Measurements from ENCODE around the gene ADSL. TPM values are rescaled to one million over a fixed set of nuclear protein-coding genes. Genes with fewer than 3 reads are reported as not detected.

ADSL gene
- total RNA-seq, 1 experiment from 2014 or later = 126 TPM

DNA sequence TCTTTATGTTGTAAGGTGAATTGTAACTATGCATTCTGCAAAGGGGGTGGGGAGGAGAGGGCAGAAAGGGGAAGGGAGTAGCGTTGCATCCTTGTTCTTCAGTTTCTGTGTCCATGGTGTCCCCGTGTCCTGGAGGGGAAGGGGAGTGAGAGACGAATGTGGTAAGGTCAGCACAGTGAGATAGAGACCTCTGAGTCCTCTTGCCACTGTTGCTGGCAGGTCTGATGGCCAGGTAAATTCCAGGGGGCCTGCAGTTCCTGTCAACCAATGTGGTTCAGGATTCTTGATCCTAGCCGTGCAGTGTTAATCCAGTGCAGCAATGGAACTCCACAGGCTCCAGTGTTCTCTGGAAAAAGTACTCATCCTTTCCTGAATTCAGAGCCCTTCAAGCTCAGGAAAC lies 14.6 kb upstream of the ADSL start:
- intact Hi-C loops (cut with micrococcal nuclease) = no loop called here
- no peak overlapping the region for H3K4me2 ChIP-seq (ENCODE audit: low read length)

GRCh38 chr22:40332319-40332781 lies 13.9 kb upstream of the ADSL start:
- TF ChIP-seq RAD21 (IDR thresholded peaks at IDR 0.05; ENCODE audit: low read depth) (no peak), JUND (IDR thresholded peaks at IDR 0.05) (no peak), SP1 (IDR thresholded peaks at IDR 0.05; ENCODE audit: low read depth) (no peak), ZNF274 (IDR thresholded peaks at IDR 0.05; ENCODE audit: low read depth, low read length) (no peak), SIN3A (IDR thresholded peaks at IDR 0.05; ENCODE audit: low read depth) (no peak)
- CTCF ChIA-PET = no interaction called here
- Histone ChIP-seq H3K4me3 (replicated peaks in 1 of 2; ENCODE audit: low read depth in 1 of 2, low read length in 2 of 2) (no peak overlapping the region), H3K4me1 (ENCODE audit: control insufficient read depth in 1 of 2, insufficient read depth in 2 of 2, low read length in 2 of 2) (no peaks in the 10 kb centered on the region), H3K27ac (ENCODE audit: low read depth, low read length) (no peak overlapping the region), H4K20me1 (ENCODE audit: insufficient read depth) (no peaks in the 10 kb centered on the region), H3K9me3 (ENCODE audit: control insufficient read depth in 1 of 2, insufficient read depth in 1 of 2, low read depth in 1 of 2, low read length in 2 of 2) (no peaks in the 10 kb centered on the region), H3K9ac (ENCODE audit: low read length) (no peak overlapping the region), H3K9me2 (ENCODE audit: insufficient read depth) (no peaks in the 10 kb centered on the region), H2AFZ (ENCODE audit: low read depth, low read length, poor library complexity, severe bottlenecking) (no peak overlapping the region), H3K4me2 (ENCODE audit: low read length) (no peak overlapping the region), H3K79me2 (ENCODE audit: insufficient read depth, low read length) (no peaks in the 10 kb centered on the region), H3K36me3 (ENCODE audit: control insufficient read depth in 1 of 2, insufficient read depth in 2 of 2, low read length in 2 of 2) (0 out of 4 replicates have a peak, but pooled peaks cover 0 to 2% of the 10 kb centered on the region in 2 experiments), H3K27me3 (ENCODE audit: insufficient read depth, low read length) (no peaks in the 10 kb centered on the region)
- ATAC-seq (no peak), DNase-seq (ENCODE audit: low read depth, low spot score) (no peak)
- no TSS peak for BruUV-seq (replicated peaks)
- intact Hi-C loops (cut with micrococcal nuclease) = no loop called here
- RAD21 ChIA-PET (ENCODE audit: low non-redundant PET in 1 of 2, low total read pairs in 2 of 2, uncharacterized antibody in 2 of 2, unreplicated experiment in 2 of 2) = no interaction called here
- POLR2A ChIA-PET = no interaction called here

More for the DNA sequence above, 14.6 kb upstream of the ADSL start:
- no peak overlapping the region for H2AFZ ChIP-seq (ENCODE audit: low read depth, low read length, poor library complexity, severe bottlenecking)
- H3K36me3 ChIP-seq (ENCODE audit: control insufficient read depth in 1 of 2, insufficient read depth in 2 of 2, low read length in 2 of 2) = 0 out of 4 replicates have a peak, but pooled peaks cover 0 to 2% of the 10 kb centered on the region in 2 experiments
- H3K79me2 ChIP-seq (ENCODE audit: insufficient read depth, low read length) = no peaks in the 10 kb centered on the region
- ChIA-PET RAD21 (ENCODE audit: low non-redundant PET in 1 of 2, low total read pairs in 2 of 2, uncharacterized antibody in 2 of 2, unreplicated experiment in 2 of 2) (no interaction called here), CTCF (no interaction called here), POLR2A (no interaction called here)
- H4K20me1 ChIP-seq (ENCODE audit: insufficient read depth) = no peaks in the 10 kb centered on the region
- no peak overlapping the region for H3K27ac ChIP-seq (ENCODE audit: low read depth, low read length)
- DNase-seq (ENCODE audit: low read depth, low spot score) (no peak), ATAC-seq (no peak)
- H3K4me1 ChIP-seq (ENCODE audit: control insufficient read depth in 1 of 2, insufficient read depth in 2 of 2, low read length in 2 of 2) = no peaks in the 10 kb centered on the region
- no peak overlapping the region for H3K9ac ChIP-seq (ENCODE audit: low read length)
- no peaks in the 10 kb centered on the region for H3K27me3 ChIP-seq (ENCODE audit: insufficient read depth, low read length)
- no peaks in the 10 kb centered on the region for H3K9me3 ChIP-seq (ENCODE audit: control insufficient read depth in 1 of 2, insufficient read depth in 1 of 2, low read depth in 1 of 2, low read length in 2 of 2)
- TF ChIP-seq SRF (IDR thresholded peaks at IDR 0.05; ENCODE audit: low read depth) = no peak
- no peak for TF ChIP-seq MAX (IDR thresholded peaks at IDR 0.05)
- BruUV-seq (replicated peaks) = no TSS peak
- no peaks in the 10 kb centered on the region for H3K9me2 ChIP-seq (ENCODE audit: insufficient read depth)
- H3K4me3 ChIP-seq (replicated peaks in 1 of 2; ENCODE audit: low read depth in 1 of 2, low read length in 2 of 2) = no peak overlapping the region

Data from HCT116 (cell line).